Renal cortical epithelial cell (primary cell): Measurements from ENCODE around the gene GHRH. TPM values are rescaled to one million over a fixed set of nuclear protein-coding genes. Genes with fewer than 3 reads are reported as not detected.

ENCODE experiments used
- DNase-seq: peaks from one replicate; pipeline ENCODE4 v3.0.0-alpha.2; 2011; ENCODE audit warnings: low read depth
- total RNA-seq: library from RNA; depleted of rRNA; stranded (reverse); fragments of >200 nt; gene quantifications from 2 replicates; pipeline ENCODE4 v1.2.3, GENCODE V29; 2014

The GHRH gene
- total RNA-seq, 1 donor from 2014 or later: not detected

DNA sequence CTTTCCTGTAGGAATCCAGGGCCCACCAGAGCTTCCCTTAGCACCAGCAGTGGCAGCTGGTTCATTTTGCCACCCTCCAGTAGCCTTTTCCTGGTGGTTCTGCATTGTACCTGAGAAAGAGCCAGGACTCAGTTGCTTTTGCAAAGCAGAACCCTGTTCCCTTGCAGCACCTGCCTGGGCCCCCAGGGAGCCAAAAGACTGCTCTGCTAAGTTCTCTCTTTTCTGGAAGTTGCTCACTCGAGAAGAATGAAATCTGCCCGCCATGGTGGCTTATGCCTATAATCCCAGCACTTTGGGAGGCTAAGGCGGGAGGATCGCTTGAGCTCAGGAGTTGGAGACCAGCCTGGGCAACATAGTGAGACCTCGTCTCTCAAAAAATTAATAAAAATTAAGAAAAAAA, 24.0 kb downstream of the GHRH start:
- no peak for DNase-seq

DNA sequence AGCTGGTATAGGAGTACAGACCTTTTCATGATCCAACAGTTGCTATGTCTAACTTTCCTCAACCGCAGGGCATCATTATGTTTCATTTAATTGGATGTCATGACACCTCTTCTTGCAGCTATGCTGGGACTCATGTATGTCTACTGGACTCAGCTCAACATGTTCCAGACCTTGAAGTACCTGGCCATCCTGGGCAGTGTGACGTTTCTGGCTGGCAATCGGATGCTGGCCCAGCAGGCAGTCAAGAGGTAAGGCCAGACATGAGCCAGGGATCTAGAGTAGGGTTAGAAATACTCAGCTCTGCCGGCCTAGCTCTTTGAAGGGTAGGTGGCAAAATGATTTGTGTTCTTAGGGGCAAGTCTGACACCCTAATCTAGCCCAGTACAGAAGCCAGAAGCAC, 25.2 kb downstream of the GHRH start:
- DNase-seq: no peak

- no peak for DNase-seq
These were observed 26.5 kb downstream of the GHRH start for GRCh38 chr20:37235065-37235464.

GRCh38 chr20:37234254-37234581, 27.4 kb downstream of the GHRH start:
- no peak for DNase-seq

DNA sequence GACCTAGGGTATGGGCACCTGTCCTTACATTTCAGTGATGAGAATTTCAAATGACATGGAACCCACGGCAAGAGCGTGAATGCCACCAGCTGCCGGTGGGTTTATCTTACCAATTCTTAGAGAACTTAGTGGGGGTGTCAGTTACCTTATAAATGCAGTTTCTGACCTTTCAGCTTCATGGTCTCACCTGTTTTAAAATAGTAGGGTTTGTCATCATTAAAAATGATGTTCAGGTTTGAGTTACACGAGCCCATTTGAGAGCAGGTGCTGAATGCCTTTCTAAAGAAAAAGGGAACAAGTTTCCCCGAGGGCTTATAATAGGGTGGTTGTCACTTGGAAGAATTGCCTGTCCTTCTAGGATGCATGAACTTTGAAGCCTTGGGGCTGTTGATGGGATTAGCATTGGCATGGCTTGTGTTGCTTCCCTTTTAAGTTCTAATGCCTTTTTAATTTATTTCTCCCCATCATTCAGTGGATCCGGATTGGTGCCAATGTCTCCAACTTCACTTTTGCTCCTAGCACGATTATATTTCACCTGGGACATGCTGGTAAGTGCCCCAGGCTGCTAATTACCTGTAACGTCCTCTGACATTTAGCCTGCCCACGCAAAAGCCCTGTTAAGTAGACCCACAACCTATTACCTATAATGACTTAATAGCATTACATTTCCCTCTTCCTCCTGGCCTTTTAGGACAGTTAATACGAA, 27.9 kb downstream of the GHRH start:
- no peak for DNase-seq

DNA sequence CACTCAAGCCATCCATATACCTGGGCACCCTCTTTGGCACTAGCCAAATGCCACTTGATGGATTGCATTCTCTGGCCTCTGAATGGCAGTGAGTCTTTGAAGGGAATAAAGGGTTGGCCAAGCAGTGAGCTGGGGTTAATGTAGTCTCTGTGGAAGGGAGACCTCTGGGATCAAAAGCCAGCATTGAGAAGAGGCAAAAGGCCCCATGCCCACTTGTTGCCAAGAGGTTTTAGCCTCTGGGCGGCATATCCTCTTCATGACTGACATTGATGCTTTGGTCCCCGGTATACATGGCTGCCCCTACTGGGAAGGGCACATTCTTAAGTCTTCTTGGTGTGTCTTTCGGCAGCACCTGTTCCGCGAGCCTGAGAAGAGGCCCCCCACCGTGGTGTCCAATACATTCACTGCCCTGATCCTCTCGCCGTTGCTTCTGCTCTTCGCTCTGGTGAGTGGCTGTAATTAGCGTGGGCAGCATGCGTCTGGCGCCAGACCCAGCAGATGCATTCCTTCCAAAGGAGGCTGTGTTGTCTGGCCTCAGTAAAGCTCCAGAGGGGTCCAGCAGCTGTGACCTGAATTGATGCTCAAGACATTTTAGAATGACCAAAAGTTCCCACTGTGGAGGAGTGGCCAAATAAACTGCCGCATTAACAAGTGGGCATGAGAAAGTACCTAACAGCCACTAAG, 29.5 kb downstream of the GHRH start:
- DNase-seq: no peak

GRCh38 chr20:37230200-37230599, 31.4 kb downstream of the GHRH start:
- DNase-seq: no peak

GRCh38 chr20:37229357-37229756, 32.3 kb downstream of the GHRH start:
- DNase-seq: no peak

DNA sequence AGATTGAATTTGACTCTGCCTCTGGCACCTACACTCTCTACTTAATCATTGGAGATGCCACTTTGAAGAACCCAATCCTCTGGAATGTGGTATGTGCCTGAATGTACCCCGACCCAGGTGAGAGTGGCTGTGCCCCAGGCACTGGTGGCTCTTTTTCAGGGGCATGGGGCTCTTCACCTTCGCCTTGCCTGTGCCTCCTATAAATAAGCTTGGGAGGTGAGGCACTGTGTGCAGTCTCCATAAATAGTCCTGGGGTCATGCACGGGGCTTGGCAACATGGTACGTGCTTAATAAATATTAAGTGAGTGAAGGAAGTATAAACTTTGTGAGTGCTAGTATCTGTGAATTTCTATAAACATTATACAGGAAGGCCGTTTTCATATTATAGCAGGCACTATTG, 33.0 kb downstream of the GHRH start:
- no peak for DNase-seq

- DNase-seq: peak; percentile 15
These were observed 33.5 kb downstream of the GHRH start for GRCh38 chr20:37228082-37228481.

DNA sequence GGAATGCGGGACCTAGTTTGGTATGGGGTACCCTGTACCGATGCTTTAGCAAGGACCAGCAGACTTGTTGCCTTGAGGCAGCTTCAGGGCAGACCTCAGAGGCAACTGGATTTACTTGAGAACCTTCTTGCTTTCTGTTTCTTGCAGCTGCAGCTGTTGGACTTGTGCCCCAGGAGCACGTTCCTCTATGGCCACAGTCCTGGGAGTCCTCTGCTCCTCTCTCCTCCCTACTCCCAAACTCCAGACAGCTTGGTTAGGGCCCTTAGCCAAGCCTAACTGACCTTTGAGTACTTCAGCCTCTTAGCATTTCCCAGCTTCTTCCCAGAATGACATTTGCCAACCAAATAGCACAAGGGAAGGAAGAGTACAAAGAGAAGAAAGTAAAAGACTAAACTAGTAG, 34.7 kb downstream of the GHRH start:
- DNase-seq: no peak

DNA sequence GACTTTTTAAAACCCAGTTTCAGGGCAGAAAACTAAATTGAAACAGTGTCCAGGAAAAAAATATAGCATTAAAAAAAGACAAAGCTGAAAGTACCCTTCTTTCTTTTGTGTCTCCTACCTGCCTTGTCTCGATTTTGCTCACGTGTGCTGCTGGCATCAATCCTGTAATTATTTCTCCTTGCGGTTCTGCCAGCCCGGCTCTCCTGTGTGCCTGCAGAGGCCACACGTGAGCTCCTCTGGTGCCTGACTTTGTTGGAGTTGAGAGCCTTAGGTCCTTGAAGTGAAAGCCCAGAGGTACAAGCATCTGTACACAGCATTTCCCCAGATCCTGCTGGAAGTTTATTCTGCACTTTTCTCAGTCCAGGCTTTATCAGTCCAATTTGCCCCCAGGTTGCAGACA, 36.5 kb downstream of the GHRH start:
- no peak for DNase-seq

GRCh38 chr20:37223053-37223452, 38.6 kb downstream of the GHRH start:
- DNase-seq: peak; percentile 91

GRCh38 chr20:37222086-37222485, 39.5 kb downstream of the GHRH start:
- DNase-seq: no peak

DNA sequence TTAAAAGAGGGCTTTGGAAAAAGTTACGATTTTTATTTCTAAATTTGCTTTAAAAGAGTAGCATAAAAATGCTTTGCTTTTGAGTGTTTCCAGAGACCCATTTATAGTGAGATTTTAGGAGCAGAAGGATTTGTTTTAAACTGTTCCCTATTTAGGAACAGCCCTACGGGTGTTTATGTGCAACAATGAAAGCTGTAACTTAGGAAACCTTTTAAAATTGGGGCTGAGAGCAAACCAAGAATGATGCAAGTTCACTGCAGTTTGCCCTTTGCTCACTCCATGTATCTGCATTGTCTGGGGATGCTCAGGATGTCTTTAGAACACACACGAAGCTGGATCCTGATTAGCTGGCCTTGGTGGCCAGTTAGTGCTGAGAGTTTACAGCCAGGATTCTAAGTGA, 40.9 kb downstream of the GHRH start:
- DNase-seq: no peak

GRCh38 chr20:37219751-37220668, 41.6 kb downstream of the GHRH start:
- no peak for DNase-seq

GRCh38 chr20:37218976-37219375, 42.6 kb downstream of the GHRH start:
- DNase-seq: no peak

DNA sequence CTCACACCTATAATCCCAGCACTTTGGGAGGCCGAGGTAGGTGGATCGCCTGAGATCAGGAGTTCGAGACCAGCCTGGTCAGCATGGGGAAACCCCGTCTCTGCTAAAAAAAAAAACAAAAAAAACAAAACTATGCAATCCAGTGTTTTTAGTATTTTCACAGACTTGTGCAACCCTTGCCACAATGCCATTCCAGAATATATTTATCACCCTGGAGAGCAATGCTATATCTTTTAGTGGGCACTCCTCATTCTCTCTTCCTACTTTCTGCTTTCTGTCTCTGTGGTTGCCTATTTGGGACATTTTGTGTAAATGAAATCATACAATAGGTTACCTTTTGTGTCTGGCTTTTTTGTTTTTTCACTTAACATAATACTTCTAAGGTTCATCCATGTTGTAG, 43.2 kb downstream of the GHRH start:
- DNase-seq: no peak

DNA sequence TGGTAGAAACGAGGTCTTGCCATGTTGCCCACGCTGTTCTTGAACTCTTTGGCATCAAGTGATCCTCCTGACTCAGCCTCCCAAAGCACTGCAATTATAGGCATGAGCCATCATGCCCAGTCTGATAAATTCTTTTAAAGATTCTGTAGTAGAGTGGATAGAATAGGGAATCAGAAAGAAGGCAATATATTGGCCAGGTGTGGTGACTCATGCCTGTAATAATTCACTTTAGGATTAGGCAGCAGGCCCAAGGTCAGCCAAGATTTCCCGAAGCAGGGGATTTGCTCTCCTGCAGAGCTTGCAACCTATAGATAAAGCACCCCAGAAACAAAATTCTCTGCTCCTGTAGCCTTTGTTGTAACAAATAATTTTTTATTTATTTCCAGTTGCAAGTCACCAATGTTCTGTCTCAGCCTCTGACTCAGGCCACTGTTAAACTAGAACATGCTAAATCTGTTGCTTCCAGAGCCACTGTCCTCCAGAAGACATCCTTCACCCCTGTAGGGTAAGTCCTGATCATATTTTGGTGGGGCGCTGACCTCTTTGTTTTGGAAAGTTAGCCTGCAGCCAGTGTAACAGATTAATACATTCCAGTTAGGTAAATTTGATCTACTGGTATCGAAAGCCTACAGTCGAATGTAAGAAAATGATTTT, 51.8 kb downstream of the GHRH start:
- DNase-seq: peak; percentile 31

- DNase-seq: no peak
These were observed 52.4 kb downstream of the GHRH start for GRCh38 chr20:37209193-37209592.

- DNase-seq: no peak
These were observed 54.4 kb downstream of the GHRH start for GRCh38 chr20:37207171-37207570.

DNA sequence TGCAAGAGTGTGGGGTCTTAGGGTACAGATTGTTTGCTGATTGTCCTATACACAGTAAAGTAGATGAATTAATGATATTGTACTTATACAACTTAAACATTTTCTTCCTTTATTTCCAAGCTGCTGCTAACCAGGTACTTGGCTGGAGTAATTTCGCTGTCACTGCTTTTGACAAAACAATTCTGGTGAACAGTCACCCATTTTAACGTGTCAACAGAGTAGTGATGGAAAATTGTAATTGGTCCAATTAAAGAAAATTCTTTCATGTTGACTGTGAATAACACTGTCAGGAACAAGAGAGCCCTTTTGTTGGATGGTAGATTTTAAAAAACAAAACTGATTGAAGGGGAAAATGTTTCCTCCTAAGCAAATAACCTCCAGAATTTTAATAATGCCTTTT, 55.8 kb downstream of the GHRH start:
- DNase-seq: no peak
